HFFc6 (cell line): ENCODE measurements around the gene KNSTRN. TPM values are rescaled to one million over a fixed set of nuclear protein-coding genes. Genes with fewer than 3 reads are reported as not detected.

Source experiments
- DNase-seq: peaks from one replicate; pipeline ENCODE4 v3.0.0-alpha.2; 2018
- H3K27ac Mint-ChIP-seq: 2 replicates; pipeline ENCODE4 v1.8.0; 2020; ENCODE audit warnings: mild to moderate bottlenecking, mixed read lengths
- H3K27me3 Mint-ChIP-seq: 2 replicates; pipeline ENCODE4 v1.8.0; 2021; ENCODE audit warnings: mild to moderate bottlenecking, moderate library complexity, mixed read lengths; ENCODE audit not compliant: insufficient read depth
- H3K36me3 Mint-ChIP-seq: 2 replicates; pipeline ENCODE4 v1.8.0; 2021; ENCODE audit warnings: low read depth, mixed read lengths
- H3K4me1 Mint-ChIP-seq: 2 replicates; pipeline ENCODE4 v1.8.0; 2020; ENCODE audit warnings: low read depth, mixed read lengths
- H3K4me3 Mint-ChIP-seq: 2 replicates; pipeline ENCODE4 v1.8.0; 2020; ENCODE audit warnings: mild to moderate bottlenecking, moderate library complexity, mixed read lengths
- H3K9me3 Mint-ChIP-seq: 2 replicates; pipeline ENCODE4 v1.8.0; 2020; ENCODE audit warnings: mild to moderate bottlenecking, mixed read lengths
- total RNA-seq, 6 experiments: library from RNA; stranded (reverse); fragmentation: NEBNext Ultra II Directional; extraction: Animal tissue kit (Norgen Biotek cat#: 25700); gene quantifications; 2 replicates in 1 of 6; 3 replicates in 5 of 6; pipeline ENCODE4 v1.2.3, GENCODE V29; 2021
- TF ChIP-seq, protein P1 (sequence below): fragments of 200-600 bp; sonication (generic); IDR thresholded peaks from 2 replicates; pipeline ENCODE4 v1.5.0; 2021; ENCODE audit warnings: antibody characterized with exemption, mild to moderate bottlenecking

The KNSTRN gene
- total RNA-seq, 6 experiments from 2014 or later = 26.2 to 49.7 (median 47.5) TPM

DNA sequence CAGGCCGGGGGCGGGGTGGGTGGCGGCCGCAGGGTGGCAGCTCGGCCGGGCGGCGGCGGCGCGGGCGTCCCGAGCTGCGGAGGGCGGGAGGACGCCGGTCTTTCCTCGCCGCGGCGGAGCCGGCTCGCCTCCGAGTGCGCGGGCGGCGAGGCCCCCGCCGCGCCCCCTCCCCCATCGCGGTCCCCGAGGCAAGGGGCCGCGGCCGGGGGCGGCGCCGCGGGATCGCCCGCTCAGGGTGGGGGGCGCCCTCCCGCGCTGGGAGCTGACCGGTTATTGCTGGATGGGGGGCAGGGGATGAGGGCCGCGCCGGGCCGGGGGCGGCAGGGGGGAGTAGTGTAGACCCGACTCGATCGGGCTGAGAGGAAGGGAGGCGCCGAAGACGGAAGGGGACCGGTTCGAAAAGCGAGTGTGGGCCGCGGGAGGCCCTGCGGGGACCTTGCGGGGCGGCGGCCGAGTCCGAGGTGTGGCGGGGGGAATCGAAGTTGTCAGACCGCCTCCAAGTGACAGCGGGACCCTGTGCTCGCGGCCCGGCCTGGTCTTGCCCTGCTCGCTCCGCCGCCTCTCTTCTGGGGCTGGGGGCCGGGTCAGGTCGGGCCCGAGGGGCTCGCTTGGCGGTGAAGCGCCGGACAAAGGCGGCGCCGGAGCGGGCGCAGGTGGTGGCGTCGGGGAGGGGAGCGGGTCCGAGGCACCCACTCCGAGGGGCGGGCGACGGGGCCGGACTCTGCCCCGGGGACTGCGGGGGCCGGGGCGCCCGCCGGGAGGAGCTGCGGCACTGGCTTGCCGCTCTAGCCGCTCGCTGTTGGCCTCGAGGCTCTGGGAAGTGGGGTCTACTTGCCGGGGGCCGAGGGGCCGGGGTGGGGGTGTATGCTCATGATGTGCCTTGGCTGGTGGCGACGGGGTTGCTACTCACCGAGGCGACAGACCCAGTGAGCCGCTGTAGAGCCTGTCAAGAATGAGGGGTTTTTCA lies 59.3 kb downstream of the KNSTRN start:
- peak overlapping the region; percentile 43 for H3K27ac Mint-ChIP-seq
- H3K9me3 Mint-ChIP-seq = no peaks in the 10 kb centered on the region
- no peaks in the 10 kb centered on the region for H3K36me3 Mint-ChIP-seq
- peaks cover 30% of the 10 kb centered on the region for H3K27me3 Mint-ChIP-seq
- peak overlapping the region; percentile 87 for H3K4me3 Mint-ChIP-seq
- DNase-seq = no peak
- TF ChIP-seq, protein P1, sequence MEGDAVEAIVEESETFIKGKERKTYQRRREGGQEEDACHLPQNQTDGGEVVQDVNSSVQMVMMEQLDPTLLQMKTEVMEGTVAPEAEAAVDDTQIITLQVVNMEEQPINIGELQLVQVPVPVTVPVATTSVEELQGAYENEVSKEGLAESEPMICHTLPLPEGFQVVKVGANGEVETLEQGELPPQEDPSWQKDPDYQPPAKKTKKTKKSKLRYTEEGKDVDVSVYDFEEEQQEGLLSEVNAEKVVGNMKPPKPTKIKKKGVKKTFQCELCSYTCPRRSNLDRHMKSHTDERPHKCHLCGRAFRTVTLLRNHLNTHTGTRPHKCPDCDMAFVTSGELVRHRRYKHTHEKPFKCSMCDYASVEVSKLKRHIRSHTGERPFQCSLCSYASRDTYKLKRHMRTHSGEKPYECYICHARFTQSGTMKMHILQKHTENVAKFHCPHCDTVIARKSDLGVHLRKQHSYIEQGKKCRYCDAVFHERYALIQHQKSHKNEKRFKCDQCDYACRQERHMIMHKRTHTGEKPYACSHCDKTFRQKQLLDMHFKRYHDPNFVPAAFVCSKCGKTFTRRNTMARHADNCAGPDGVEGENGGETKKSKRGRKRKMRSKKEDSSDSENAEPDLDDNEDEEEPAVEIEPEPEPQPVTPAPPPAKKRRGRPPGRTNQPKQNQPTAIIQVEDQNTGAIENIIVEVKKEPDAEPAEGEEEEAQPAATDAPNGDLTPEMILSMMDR = peak; percentile 38; the same call in 1 of the 2 replicates
- H3K4me1 Mint-ChIP-seq = peaks cover 49% of the 10 kb centered on the region

DNA sequence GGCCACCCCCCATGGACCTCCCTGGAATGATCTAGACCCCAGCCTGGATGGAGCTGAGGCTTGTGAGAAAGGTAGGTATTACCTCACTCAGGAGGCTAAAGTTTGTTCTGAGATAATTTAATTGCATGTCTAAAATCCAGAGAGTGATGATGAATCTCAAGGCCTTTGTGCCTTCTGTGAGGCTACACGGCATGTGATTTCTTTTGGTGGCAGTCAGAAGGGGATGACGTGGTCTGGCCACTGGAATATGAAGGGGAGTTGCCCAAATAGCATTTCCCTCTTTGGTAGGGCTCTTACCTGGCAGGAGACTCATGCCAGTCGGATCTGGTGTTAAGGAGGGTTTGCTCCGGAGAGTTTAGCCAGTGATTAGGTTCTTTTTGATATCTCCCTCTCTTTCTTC lies 60.7 kb downstream of the KNSTRN start:
- Mint-ChIP-seq H3K27ac (0 out of 2 replicates have a peak overlapping the region, but pooled peaks have one; percentile 1), H3K4me3 (peak overlapping the region; percentile 87), H3K9me3 (no peaks in the 10 kb centered on the region), H3K36me3 (no peaks in the 10 kb centered on the region), H3K27me3 (peaks cover 17% of the 10 kb centered on the region), H3K4me1 (peaks cover 49% of the 10 kb centered on the region)
- no peak for DNase-seq
- TF ChIP-seq, protein P1 = no peak

- Mint-ChIP-seq H3K4me1 (peaks cover 49% of the 10 kb centered on the region), H3K4me3 (no peak overlapping the region), H3K27ac (peak overlapping the region; percentile 1; the same call in 1 of the 2 replicates), H3K36me3 (no peaks in the 10 kb centered on the region), H3K27me3 (peaks cover 12% of the 10 kb centered on the region; the same call in 1 of the 2 replicates), H3K9me3 (no peaks in the 10 kb centered on the region)
- no peak for DNase-seq
- TF ChIP-seq, protein P1 = no peak
These were observed 61.3 kb downstream of the KNSTRN start for GRCh38 chr15:40443846-40444245.

Other genes with a start within 250 kb of the KNSTRN start
- gene BUB1B, start 221.7 kb upstream of the KNSTRN start, total RNA-seq = 10 to 100 TPM; 11.5 to 38.1 (median 29.6) TPM
- not detected for gene PAK6, start 143.7 kb upstream of the KNSTRN start, total RNA-seq
- not detected for gene ANKRD63, start 99.7 kb upstream of the KNSTRN start, total RNA-seq
- 1 to 10 TPM in 1 of 6 experiments, under 1 TPM in 5; 0.12 to 1.0 (median 0.48) TPM for gene PLCB2, start 74.8 kb upstream of the KNSTRN start, total RNA-seq
- 10 to 100 TPM; 19.6 to 32.8 (median 23.4) TPM for gene INAFM2, start 59.0 kb upstream of the KNSTRN start, total RNA-seq
- gene CCDC9B, start 41.8 kb upstream of the KNSTRN start, total RNA-seq = 10 to 100 TPM; 54.3 to 92.3 (median 57.9) TPM
- gene PHGR1, start 31.7 kb upstream of the KNSTRN start, total RNA-seq = not detected
- under 1 TPM; 0.03 to 0.26 (median 0.21) TPM for gene DISP2, start 24.5 kb upstream of the KNSTRN start, total RNA-seq
- gene IVD, start 23.1 kb downstream of the KNSTRN start, total RNA-seq = 10 to 100 TPM; 48.5 to 69.9 (median 50.4) TPM
- gene BAHD1, start 58.2 kb downstream of the KNSTRN start, total RNA-seq = 10 to 100 TPM; 12.7 to 14.4 (median 14.2) TPM
- 10 to 100 TPM; 26.3 to 32.5 (median 28.4) TPM for gene CHST14, start 88.3 kb downstream of the KNSTRN start, total RNA-seq
- gene CCDC32, start 182.3 kb downstream of the KNSTRN start, total RNA-seq = 10 to 100 TPM; 17.6 to 21.4 (median 20.5) TPM
- 10 to 100 TPM; 10.3 to 13.7 (median 11.9) TPM for gene RPUSD2, start 186.6 kb downstream of the KNSTRN start, total RNA-seq
- 10 to 100 TPM in 5 of 6 experiments, 1 to 10 TPM in 1; 8.9 to 26.8 (median 20.0) TPM for gene KNL1, start 211.5 kb downstream of the KNSTRN start, total RNA-seq